Heart right ventricle (tissue), 16 donors: ENCODE measurements around the gene HEXIM1. TPM values are rescaled to one million over a fixed set of nuclear protein-coding genes. Genes with fewer than 3 reads are reported as not detected.

ENCODE experiments used
- ATAC-seq, 8 donors: fragments of 200-7000 bp; cut with Tn5 transposase; one replicate each; pipeline ENCODE4 v1.9.1; 2020; ENCODE audit warnings: mild to moderate bottlenecking in 8 of 8, moderate library complexity in 8 of 8, moderate number of reproducible peaks in 1 of 8
- DNase-seq, 2 donors: peaks; one replicate each; pipeline ENCODE4 v3.0.0-alpha.2; 2020
- H3K27ac ChIP-seq, 10 donors: fragments of 200-600 bp; sonication (generic) in 2 of 10; one replicate each; pipeline versions ENCODE4 v1.5.0 to v1.8.0; 2020 to 2022; ENCODE audit warnings: mild to moderate bottlenecking in 3 of 10
- H3K27me3 ChIP-seq, 7 donors: fragments of 200-600 bp; one replicate each; pipeline ENCODE4 v1.8.0; 2021 to 2022; ENCODE audit warnings: mild to moderate bottlenecking in 2 of 7
- H3K36me3 ChIP-seq, 9 donors: fragments of 200-600 bp; sonication (generic) in 1 of 9; one replicate each; pipeline versions ENCODE4 v1.5.0 to v1.8.0; 2020 to 2022; ENCODE audit warnings: mild to moderate bottlenecking in 2 of 9
- H3K4me1 ChIP-seq, 9 donors: fragments of 200-600 bp; sonication (generic) in 1 of 9; one replicate each; pipeline versions ENCODE4 v1.5.0 to v1.8.0; 2020 to 2022; ENCODE audit warnings: mild to moderate bottlenecking in 4 of 9
- H3K4me3 ChIP-seq, 10 donors: fragments of 200-600 bp; sonication (generic) in 2 of 10; one replicate each; pipeline versions ENCODE4 v1.5.0 to v1.8.0; 2020 to 2022; ENCODE audit warnings: mild to moderate bottlenecking in 7 of 10, moderate library complexity in 2 of 10
- H3K9me3 ChIP-seq, 11 donors: fragments of 200-600 bp in 10 of 11; sonication (generic) in 2 of 11; one replicate each; pipeline versions ENCODE4 v1.5.0 to v1.8.0; 2013 to 2022; ENCODE audit warnings: mild to moderate bottlenecking in 2 of 11, control low read depth in 1 of 11, moderate library complexity in 1 of 11
- WGBS, 2 donors: extraction: QIAGEN DNeasy Blood & Tissue Kit; methylation state at CpG; one replicate each; pipeline ENCODE4 v1.1.7; 2013; ENCODE audit warnings: inconsistent platforms in 1 of 2; 5-methylcytosine and 5-hydroxymethylcytosine counted together
- intact Hi-C, 10 donors: fragments of 100-400 bp; cut with DNase I; formaldehyde crosslinking; loops; one replicate each; pipeline versions ENCODE4 v1.11.1 to v1.14.2; 2022
- long read RNA-seq, 3 donors: library from polyadenylated mRNA; unstranded; transcript quantifications; one replicate each; pipeline ENCODE4 v2.0.0, GENCODE V29; 2020 to 2021
- polyA plus RNA-seq, 2 donors: library from polyadenylated mRNA; stranded (reverse); fragments of 200-250 nt; gene quantifications; one replicate each; pipeline ENCODE4 v1.2.3, GENCODE V29; 2013
- total RNA-seq, 10 donors: library from RNA; stranded (reverse); fragmentation: NEBNext Ultra II Directional in 3 of 10; extraction: Animal tissue kit (Norgen Biotek cat#: 25700) in 3 of 10; gene quantifications; one replicate each; pipeline versions ENCODE4 v1.2.1 to v1.2.4, GENCODE V29; 2021 to 2023
- TF ChIP-seq, protein P1 (sequence below), 9 donors: fragments of 200-600 bp; sonication (generic) in 2 of 9; IDR thresholded peaks; one replicate each; pipeline versions ENCODE4 v1.5.0 to v1.8.0; 2021 to 2022; ENCODE audit warnings: antibody characterized with exemption in 9 of 9, mild to moderate bottlenecking in 5 of 9, moderate library complexity in 1 of 9
- donor health status: Arrhythmogenic right ventricular cardiomyopathy.
- donor health status: ischemic (EF 13 %, LVEDD 7.1; RV severe dilation, severe dysfunction).
- donor health status: healthy with polysubstance abuse.
- donor health status: DM: no; HTN: yes; CAD: no.
- donor health status: DM: no; HTN: no; CAD: no.
- donor health status: ischemic (EF 25% LVEDD 6.9; RV normal size, moderate dysfunction).
- donor health status: ischemic (EF 25% LVEDD 5.7; RV mildly dilated, moderate dysfunction).
- donor health status: healthy.
- donor health status: DM: yes; HTN: yes; CAD: no.
- donor health status: Ischemic cardiomyopathy.
- donor health status: ischemic (EF 35%, LVEDD 5.7; RV mildly dilated, moderate dysfunction).
- donor health status: nonischemic (EF 11% LVEDD 7.7; RV severe dilation, severe dysfunction).
- donor health status: DM: yes; HTN: yes; CAD: no.
- donor health status: PGD.
- donor health status: ischemic (EF 29% LVEDD 5.4; RV normal size, mild dysfunction).
- donor health status: nonischemic (EF 23%, LVEDD 6.1; RV moderate dilation, normal function).

The HEXIM1 gene
- 10 to 100 TPM; 17.0 to 37.4 (median 20.1) TPM for total RNA-seq
- polyA plus RNA-seq = 10 to 100 TPM in 1 of 2 donors, 1 to 10 TPM in 1; 8.4 to 11.0 TPM
- long read RNA-seq, donor 1, transcript HEXIM1-201 (1 exons, 3,600 nt) = major isoform, 30 of 30 reads
- long read RNA-seq, donor 1, partial matches to known transcripts = 0 of 30 reads
- long read RNA-seq, donor 1, other reads (novel, unspliced or antisense) = 0 of 30 reads
- long read RNA-seq, donor 2, transcript HEXIM1-201 (1 exons, 3,600 nt) = major isoform, 25 of 25 reads
- long read RNA-seq, donor 2, partial matches to known transcripts = 0 of 25 reads
- long read RNA-seq, donor 2, other reads (novel, unspliced or antisense) = 0 of 25 reads
- long read RNA-seq, donor 3, transcript HEXIM1-201 (1 exons, 3,600 nt) = major isoform, 99 of 99 reads
- long read RNA-seq, donor 3, partial matches to known transcripts = 0 of 99 reads
- long read RNA-seq, donor 3, other reads (novel, unspliced or antisense) = 0 of 99 reads

DNA sequence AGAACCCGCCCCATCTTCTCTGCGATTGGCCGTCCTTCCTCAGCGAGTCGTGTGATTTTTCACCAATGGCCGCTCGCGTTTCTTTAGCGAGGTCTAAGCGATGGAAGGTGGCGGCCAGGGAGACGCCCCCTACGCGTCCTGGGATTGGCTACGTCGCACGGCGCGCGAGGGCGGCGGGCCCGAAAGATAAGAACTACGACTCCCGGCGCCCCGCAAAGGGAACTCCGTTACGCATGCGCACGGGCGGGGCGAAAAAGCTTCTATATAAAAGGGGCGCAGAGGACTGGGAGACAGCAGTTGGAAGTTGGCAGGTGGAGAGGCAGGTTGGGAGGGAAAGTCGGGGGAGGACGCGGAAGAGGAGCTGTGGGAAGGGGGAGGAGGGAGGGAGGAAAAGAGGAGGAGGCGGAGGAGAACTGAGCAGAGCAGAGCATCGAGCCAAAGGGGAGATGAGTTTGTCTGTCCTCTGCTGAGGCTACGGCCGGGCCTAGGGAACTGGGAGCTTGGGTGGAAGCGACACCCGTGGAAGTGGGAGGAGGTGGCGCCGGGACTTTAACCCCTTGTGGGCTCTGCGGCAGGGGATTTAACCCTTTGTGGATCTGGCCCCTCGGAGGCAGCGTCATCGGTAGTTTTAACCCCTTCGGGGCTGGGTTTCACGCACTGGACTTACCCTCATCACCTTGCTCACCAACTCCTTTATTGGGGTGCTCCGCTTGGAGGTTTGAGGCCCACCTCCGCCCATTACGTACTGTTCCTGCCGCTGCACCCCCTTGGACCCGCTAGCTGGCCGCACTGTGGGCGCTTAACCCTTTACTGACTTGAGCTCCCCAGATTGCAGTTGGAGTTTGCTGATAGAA is at the start of gene HEXIM1:
Gene HEXIM1, plus strand, starts transcription at position 293 of the 854 bp plus-strand sequence. CDS start 716 bp downstream, outside the sequence.
- Histone ChIP-seq H3K4me1 (peaks cover 11 to 62% (median 54%) of the 10 kb centered on the region in 9 donors), H3K36me3 (no peaks in the 10 kb centered on the region), H3K9me3 (no peaks in the 10 kb centered on the region), H3K27me3 (no peaks in the 10 kb centered on the region), H3K4me3 (peak within 1 kb of the TSS; percentile 63 to 97 (median 76)), H3K27ac (peak within 1 kb of the TSS; percentile 92 to 99 (median 98))
- WGBS, 2 donors = 0 to 1% methylated on average over 58 of the region's 58 CpGs
- DNase-seq (peak; percentile 99), ATAC-seq (peak; percentile 73 to 91 (median 84))
- intact Hi-C loops = loop anchor here in 4 of 10 donors (1.0 to 10.0 kb wide), 2 partner anchors 13 to 166 kb away; partner anchors contain the start of genes HEXIM2 (in 4 of the 4) and MAP3K14 (in 1 of the 4)
- TF ChIP-seq, protein P1, sequence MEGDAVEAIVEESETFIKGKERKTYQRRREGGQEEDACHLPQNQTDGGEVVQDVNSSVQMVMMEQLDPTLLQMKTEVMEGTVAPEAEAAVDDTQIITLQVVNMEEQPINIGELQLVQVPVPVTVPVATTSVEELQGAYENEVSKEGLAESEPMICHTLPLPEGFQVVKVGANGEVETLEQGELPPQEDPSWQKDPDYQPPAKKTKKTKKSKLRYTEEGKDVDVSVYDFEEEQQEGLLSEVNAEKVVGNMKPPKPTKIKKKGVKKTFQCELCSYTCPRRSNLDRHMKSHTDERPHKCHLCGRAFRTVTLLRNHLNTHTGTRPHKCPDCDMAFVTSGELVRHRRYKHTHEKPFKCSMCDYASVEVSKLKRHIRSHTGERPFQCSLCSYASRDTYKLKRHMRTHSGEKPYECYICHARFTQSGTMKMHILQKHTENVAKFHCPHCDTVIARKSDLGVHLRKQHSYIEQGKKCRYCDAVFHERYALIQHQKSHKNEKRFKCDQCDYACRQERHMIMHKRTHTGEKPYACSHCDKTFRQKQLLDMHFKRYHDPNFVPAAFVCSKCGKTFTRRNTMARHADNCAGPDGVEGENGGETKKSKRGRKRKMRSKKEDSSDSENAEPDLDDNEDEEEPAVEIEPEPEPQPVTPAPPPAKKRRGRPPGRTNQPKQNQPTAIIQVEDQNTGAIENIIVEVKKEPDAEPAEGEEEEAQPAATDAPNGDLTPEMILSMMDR (IDR thresholded peaks at IDR 0.05) = no peak

DNA sequence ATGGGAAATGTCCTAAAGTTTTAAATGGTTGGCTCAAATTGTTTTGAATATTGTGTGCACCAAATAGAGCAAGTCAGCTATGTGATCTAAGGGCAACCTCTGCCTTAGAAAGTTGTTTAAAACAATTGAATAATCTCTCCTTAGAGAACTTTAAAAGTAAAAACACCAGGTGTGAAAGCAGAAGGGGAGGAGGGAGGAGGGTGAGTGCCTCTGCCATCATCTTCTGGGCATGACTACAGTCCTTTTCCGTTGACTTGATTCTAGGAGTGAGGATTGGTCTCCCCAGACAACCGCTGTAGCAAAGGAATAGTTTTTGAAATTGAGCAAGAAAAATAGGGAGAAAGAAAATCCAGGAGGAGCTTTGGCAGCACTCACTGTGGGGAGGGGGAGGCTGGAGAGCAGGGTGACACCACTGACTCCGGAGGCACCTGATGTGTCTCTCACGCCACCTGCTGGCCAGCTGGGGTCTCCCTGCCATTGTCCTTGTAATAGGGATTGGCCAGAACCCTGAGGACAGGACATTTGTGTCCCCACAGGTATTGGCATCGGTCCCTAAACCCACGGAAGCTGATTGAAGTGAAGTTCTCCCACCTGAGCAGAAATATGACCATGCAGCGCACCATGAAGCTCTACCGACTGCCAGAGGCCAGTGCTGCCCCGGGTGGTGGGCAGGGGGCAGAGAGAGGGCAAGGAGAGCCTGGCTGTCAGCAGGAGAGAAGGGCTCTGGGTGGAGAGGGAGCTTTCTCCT is 49.2 kb upstream of the HEXIM1 start:
- peak; percentile 87 to 88 for DNase-seq
- no peak overlapping the region for H3K4me3 ChIP-seq
- 42 to 45% methylated on average over 9 of the region's 9 CpGs for WGBS, 2 donors
- H3K9me3 ChIP-seq = no peaks in the 10 kb centered on the region
- TF ChIP-seq, protein P1 (IDR thresholded peaks at IDR 0.05) = peak; percentile 79 to 94 (median 92)
- H3K4me1 ChIP-seq = peaks cover 4 to 55% (median 23%) of the 10 kb centered on the region in 9 donors
- peaks cover 0 to 100% (median 74%) of the 10 kb centered on the region in 9 donors for H3K36me3 ChIP-seq
- intact Hi-C loops = loop anchor here (2.0 to 10.0 kb wide), 11 partner anchors 33 to 187 kb away; partner anchors contain the start of genes GFAP (in 5 of the 10), PLCD3 (in 2 of the 10) and DCAKD (in 1 of the 10)
- ATAC-seq = peak; percentile 70 to 86 (median 78)
- H3K27ac ChIP-seq = peak overlapping the region in 7 of 10 donors; percentile 6 to 53 (median 18)
- no peaks in the 10 kb centered on the region for H3K27me3 ChIP-seq

DNA sequence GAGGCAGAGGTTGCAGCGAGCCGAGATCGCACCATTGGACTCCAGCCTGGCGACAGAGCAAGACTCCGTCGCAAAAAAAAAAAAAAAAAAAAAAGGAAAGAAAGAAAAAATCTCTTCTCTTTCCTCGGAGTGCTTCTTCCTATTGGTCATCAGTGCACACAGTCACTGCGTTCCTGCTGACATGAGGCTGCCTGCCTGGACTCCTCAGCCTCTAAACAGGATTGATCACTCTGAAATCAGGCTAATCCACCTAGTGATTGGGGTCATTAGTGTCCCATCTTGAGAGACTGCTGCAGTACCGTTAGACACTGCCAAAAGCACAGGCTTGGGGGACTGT is 46.8 kb upstream of the HEXIM1 start:
- Histone ChIP-seq H3K4me3 (no peak overlapping the region), H3K4me1 (peaks cover 6 to 73% (median 42%) of the 10 kb centered on the region in 9 donors), H3K27ac (peak overlapping the region in 4 of 10 donors; percentile 15 to 94 (median 76)), H3K36me3 (peaks cover 0 to 100% (median 72%) of the 10 kb centered on the region in 9 donors), H3K9me3 (no peaks in the 10 kb centered on the region), H3K27me3 (no peaks in the 10 kb centered on the region)
- 80 to 87% methylated on average over 9 of the region's 9 CpGs for WGBS, 2 donors
- no peak for ATAC-seq
- intact Hi-C loops = loop anchor here in 2 of 10 donors (1.0 to 10.0 kb wide), 2 partner anchors 322 to 327 kb away; no protein-coding TSS in a partner anchor
- DNase-seq = no peak
- TF ChIP-seq, protein P1 (IDR thresholded peaks at IDR 0.05) = no peak
